Measurements from ENCODE around the gene TSSC4.

The TSSC4 gene

GRCh38 chr11:2391181-2391975, 9.2 kb upstream of the TSSC4 start:
- no peaks in the 10 kb centered on the region for H3K27me3 ChIP-seq (ENCODE audit: insufficient read depth, low read depth, severe bottlenecking)
- no peak overlapping the region for H3K27ac ChIP-seq
- DNase-seq, result no peak
- H3K36me3 ChIP-seq, result peaks cover 16% of the 10 kb centered on the region
- H3K4me3 ChIP-seq (ENCODE audit: low read depth, low read length), result no peak overlapping the region
- H3K9me3 ChIP-seq (ENCODE audit: severe bottlenecking), result no peaks in the 10 kb centered on the region
- no peak for TF ChIP-seq CTCF (IDR thresholded peaks at IDR 0.05; ENCODE audit: low read depth, low read length)

DNA sequence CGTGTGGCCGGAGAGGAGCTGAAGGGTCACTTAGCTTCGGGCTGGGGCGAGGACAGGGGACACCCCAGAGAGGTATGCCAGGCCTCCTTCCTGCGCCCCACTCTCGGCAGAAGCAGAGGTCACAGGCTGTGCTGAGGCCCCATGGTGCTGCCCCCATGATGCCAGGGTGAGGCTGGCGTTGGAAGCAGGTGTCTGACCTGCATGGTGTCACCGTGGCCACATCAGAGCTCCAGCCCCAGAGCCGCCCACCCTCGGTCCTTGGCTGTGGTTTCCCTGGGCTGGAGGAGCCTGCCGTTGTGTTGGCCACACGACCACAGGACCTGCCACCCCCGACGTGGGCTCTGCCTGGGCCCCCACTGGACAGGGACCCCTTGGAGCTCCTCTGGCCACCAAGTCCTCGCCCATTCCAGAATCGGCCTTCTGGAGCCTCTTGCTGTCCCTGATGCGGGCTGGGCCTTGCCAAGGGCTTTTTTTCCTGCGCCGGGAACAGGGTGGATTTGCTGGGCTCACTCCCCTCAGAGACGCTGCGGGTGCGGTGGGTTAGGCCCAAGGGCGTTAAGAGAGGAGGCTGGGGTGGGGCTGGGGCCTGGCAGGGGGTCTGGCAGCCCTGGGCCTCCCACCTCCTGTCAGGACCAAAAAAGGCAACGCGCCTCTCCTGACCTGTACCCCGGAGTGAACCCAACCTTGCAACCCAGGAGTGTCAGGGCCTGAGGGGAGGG, 8.2 kb upstream of the TSSC4 start:
- no peaks in the 10 kb centered on the region for H3K9me3 ChIP-seq (ENCODE audit: severe bottlenecking)
- H3K36me3 ChIP-seq, result peaks cover 21% of the 10 kb centered on the region
- no peak for DNase-seq
- no peak for TF ChIP-seq CTCF (IDR thresholded peaks at IDR 0.05; ENCODE audit: low read depth, low read length)
- no peak overlapping the region for H3K27ac ChIP-seq
- H3K4me3 ChIP-seq (ENCODE audit: low read depth, low read length), result no peak overlapping the region
- H3K27me3 ChIP-seq (ENCODE audit: insufficient read depth, low read depth, severe bottlenecking), result no peaks in the 10 kb centered on the region

- no peak overlapping the region for H3K4me3 ChIP-seq (ENCODE audit: low read depth, low read length)
- peaks cover 25% of the 10 kb centered on the region for H3K36me3 ChIP-seq
- no peak overlapping the region for H3K27ac ChIP-seq
- TF ChIP-seq CTCF (IDR thresholded peaks at IDR 0.05; ENCODE audit: low read depth, low read length), result no peak
- H3K27me3 ChIP-seq (ENCODE audit: insufficient read depth, low read depth, severe bottlenecking), result no peaks in the 10 kb centered on the region
- DNase-seq, result no peak
- H3K9me3 ChIP-seq (ENCODE audit: severe bottlenecking), result no peaks in the 10 kb centered on the region
Measured at GRCh38 chr11:2393111-2393868, 7.3 kb upstream of the TSSC4 start.

DNA sequence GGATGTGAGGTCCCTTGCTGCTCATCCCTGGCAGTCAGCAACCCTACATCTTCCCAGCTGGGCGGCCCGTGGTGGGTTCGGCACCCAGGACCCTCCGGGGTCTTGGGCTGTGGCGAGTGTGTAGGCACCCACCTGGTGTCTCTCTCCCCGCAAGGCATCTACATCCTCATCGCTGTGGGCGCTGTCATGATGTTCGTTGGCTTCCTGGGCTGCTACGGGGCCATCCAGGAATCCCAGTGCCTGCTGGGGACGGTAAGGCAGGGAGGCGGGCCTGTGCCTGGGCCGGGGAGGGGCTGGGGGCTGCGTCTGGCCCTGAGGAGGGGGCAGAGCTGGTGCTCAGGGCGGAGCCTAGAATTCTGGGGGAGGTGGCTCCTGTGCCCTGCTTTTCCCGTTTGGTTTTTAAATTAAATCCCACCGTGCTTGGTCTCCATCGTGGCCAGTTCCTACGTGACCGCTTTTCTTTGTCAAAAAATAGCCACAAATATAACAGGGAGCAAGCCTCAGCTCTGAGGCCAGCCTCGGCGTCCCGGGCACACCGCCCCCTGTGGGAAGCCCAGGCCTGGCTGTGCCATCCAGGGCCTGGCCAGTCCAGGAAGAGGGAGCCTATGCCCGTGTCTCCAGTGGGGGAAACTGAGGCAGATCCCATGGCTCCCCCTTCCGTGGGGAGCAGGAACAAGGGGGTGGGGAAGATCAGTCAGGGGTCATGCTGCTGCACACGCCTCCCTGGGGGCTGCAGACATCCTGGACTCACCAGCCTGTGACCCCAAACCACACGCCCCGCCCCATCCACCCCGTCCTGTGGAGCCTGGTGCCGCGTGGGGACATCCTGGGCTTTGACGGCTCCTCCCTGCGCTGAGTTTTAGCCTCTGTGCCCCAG, 6.4 kb upstream of the TSSC4 start:
- DNase-seq, result no peak
- H3K4me3 ChIP-seq (ENCODE audit: low read depth, low read length), result no peak overlapping the region
- no peak for TF ChIP-seq CTCF (IDR thresholded peaks at IDR 0.05; ENCODE audit: low read depth, low read length)
- H3K27me3 ChIP-seq (ENCODE audit: insufficient read depth, low read depth, severe bottlenecking), result no peaks in the 10 kb centered on the region
- peaks cover 25% of the 10 kb centered on the region for H3K36me3 ChIP-seq
- H3K27ac ChIP-seq, result no peak overlapping the region
- no peaks in the 10 kb centered on the region for H3K9me3 ChIP-seq (ENCODE audit: severe bottlenecking)

DNA sequence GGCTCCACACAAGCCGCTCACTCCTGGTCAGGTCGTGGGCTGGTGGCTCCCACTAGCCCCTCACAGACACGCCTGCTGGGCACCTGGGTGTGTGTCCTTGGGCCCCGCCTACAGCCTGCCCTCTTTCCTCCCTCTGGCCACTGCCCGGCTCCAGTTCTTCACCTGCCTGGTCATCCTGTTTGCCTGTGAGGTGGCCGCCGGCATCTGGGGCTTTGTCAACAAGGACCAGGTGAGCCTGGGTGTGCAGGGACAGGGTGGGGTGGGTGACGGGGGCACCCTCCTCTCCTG, 5.8 kb upstream of the TSSC4 start:
- Histone ChIP-seq H3K27me3 (ENCODE audit: insufficient read depth, low read depth, severe bottlenecking) (no peaks in the 10 kb centered on the region), H3K9me3 (ENCODE audit: severe bottlenecking) (no peaks in the 10 kb centered on the region), H3K4me3 (ENCODE audit: low read depth, low read length) (no peak overlapping the region), H3K36me3 (peaks cover 25% of the 10 kb centered on the region), H3K27ac (no peak overlapping the region)
- no peak for DNase-seq
- TF ChIP-seq CTCF (IDR thresholded peaks at IDR 0.05; ENCODE audit: low read depth, low read length), result no peak

Data from WERI-Rb-1 (cell line).